T-helper 1 cell (primary cell): Measurements from ENCODE around the gene TRAK2.
A peak's percentile ranks its signal among the peaks of the same experiment; 100 is the strongest.
"Not testable (repeated sequence)": the region's sequence is repeated elsewhere in the genome, so short reads cannot be mapped to it uniquely, and the experiment has no call there.

Source experiments
- DNase-seq, 5 donors: peaks; one replicate each; pipeline ENCODE4 v3.0.0-alpha.2; 2012 to 2020

TRAK2 gene

GRCh38 chr2:201414099-201415023 is 36.9 kb downstream of the TRAK2 start:
- peak in 1 of 5 donors; percentile 56 for DNase-seq

DNA sequence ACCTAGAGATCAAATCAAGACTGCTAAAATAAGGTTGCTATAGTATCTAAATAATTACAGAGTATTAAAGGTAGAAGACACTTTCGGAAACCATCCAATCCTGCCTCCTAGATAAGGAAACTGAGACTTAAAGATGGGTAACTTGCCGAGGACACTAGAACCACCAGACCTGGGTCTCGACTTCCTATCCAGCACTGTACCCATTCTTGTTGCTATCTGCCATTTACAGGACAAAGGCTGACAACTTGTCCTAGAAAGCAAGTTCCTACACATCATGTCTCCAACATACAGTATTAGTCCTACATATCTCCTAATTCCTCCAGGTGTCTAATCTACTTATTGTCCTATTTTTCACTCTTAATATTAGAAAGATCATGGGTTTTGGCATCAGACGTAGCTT is 37.7 kb downstream of the TRAK2 start:
- no peak for DNase-seq

DNA sequence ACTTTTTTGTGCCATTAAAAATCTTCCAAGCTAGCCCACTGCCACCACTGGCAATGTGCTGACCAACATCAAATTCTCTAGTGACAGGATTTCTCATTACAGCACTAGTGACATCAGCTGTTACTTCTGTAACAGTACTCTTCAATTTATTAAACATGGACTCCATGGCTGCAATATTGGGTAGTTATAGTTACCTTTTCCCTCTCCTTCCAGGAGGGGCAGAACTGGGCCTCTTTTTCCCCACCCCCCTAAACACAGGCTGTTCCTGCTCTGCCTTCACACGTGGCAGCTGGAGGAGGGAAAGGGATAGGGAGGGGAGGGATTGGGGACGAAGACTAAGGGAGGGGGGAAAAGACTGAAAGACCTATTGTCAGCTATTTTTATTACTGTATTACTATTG is 38.1 kb downstream of the TRAK2 start:
- no peak for DNase-seq

- no peak for DNase-seq
Measured at GRCh38 chr2:201411421-201411820, 39.8 kb downstream of the TRAK2 start.

- DNase-seq, result no peak
Measured at GRCh38 chr2:201408931-201409330, 42.3 kb downstream of the TRAK2 start.

GRCh38 chr2:201407265-201407664 is 44.0 kb downstream of the TRAK2 start:
- no peak for DNase-seq

DNA sequence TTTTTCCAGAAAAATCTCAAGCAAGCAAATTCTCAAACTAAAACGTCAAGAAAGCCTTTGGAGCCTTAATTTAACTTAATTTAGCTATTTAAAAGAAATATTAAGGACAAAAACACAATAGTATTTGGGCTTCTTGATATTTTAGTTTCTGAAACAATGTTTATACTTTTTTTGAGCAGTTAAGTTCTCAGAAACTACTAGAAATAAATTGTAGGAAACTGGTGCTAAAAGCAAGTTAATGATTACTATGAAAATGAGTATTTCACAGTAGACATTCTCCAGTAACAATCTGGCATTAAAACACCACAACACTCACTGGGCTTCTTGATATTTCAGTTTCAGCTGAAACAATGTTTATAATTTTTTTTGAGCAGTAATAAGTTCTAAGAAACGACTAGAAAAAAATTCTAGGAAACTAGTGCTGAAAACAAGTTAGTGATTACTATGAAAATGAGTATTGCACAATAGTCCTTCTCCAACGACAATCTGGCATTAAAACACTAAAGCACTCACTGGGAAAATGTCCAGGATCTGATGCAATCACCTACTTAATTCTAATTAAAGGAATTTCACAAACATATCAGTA is 45.1 kb downstream of the TRAK2 start:
- DNase-seq, result peak in 1 of 5 donors; percentile 81

DNA sequence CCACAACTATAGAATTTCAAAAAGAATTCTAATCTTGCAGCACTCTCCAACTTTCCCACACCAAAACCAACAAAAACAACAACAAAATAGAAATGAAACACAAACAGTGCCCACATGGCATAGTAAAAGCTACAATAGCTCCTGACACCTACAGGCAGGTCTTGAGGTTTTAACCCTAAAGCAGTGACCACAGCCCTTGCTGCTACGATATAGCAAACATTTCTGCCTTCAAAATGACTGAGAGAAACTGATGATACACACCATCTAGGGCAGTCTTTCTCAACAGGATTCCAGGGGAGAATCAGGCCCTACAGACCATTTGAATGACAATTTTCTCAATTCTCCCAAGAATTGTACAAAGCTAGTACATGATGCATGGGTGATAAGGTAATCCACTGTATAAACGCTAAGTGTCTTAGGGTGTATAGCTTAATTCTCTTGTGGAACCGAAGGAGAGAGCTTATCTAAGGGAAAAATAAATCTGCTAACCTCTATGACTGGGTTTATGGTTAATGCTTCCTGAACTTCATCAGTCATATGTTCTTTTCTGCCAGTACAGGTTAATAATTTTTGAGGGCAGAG is 46.5 kb downstream of the TRAK2 start:
- DNase-seq, result peak in 1 of 5 donors; percentile 48

GRCh38 chr2:201403880-201404279 is 47.4 kb downstream of the TRAK2 start:
- DNase-seq, result no peak

DNA sequence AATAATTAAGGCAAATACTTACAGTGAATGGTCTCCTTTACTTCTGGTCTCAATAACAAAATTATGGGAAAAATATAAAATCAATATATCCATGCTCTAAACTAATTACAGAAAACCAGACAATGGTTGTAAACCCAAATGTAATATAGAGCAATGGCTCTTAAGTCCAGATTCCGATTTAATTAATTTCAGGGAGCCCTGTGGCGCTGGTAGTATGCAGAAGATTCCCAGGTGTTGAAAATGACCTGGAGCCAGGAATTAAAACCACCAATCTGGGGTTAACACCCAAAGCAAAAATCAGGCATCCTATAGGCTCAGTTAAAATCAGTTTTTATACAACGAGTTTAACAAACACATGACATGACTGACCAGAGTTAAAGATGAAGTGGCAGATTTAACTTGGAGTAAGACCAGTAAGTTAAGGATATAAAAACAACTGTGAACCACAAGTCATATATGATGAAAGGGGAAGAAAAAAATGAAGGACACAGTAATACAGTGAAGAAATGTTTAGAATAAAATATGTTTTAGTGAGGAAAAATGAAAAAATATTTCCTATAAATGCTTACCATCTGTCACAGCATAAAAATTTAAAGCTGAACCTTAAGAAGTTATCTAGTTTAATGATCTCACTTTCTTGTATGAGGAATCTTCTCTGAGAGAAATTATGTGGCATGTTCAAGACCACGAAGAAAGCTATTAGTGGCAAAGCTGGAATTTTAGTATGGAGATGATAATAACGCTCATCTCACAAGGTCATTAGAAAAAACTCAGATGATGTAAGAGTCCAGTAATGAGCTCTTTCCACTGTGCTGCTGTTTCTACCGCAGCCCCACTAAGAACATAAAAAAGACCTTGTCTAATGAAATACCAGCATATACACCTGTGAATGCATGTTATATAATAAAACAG is 48.4 kb downstream of the TRAK2 start:
- DNase-seq, result no peak

DNA sequence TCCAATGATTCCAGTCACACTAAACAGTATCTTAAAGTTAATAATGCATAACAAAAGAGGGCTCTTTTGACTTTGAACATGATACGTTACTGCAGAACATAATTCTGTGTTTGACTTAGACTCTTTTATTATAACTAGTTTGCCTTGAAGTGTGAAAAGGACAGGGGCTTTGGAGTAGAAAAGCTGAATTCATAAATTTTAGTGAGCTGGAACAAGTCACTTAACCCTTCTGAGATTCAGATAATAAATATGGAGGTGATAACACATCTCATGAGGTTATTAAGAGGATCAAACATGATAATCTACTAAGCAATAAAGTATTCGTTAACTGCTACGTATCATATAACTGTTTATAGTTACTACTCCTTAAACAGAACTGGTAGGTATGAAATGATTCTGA is 49.4 kb downstream of the TRAK2 start:
- DNase-seq, result no peak

DNA sequence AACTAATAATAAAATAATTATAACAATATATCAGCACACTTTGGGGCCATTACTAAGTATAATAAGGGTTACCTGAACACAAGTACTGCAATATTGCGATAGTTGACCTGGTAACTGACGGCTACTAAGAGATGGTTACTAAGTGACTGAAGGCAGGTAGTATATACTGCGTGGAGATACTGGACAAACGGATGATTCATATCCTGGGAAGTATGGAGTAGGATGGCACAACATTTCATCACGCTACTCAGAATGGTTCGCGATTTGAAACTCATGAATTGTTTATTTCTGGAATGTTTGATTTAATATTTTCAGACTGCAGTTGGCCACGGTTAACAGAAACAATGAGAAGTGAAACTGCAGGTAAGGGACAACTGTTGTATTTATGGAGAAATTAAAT is 54.7 kb downstream of the TRAK2 start:
- DNase-seq, result no peak

- no peak for DNase-seq
Measured at GRCh38 chr2:201383136-201383535, 68.1 kb downstream of the TRAK2 start.

GRCh38 chr2:201378496-201379397 is 72.5 kb downstream of the TRAK2 start:
- no peak for DNase-seq

DNA sequence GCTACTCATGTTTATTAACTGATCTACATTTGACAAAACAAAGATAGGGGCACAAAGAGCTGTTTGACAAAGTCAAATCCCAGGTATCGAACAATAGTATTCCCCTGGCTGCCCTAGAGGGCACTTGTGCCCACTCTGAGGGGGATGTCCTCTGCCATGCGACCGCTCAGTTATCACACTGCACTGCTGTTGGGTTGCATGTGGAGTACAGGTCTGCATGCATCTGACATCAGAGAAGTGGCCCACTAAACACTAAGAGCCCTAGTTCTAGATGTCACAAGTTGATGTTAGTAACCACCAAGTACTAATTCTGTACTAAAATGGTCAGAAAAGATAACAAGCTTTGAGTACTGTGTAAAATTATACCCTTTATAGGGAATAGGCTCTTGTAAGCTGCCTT is 74.0 kb downstream of the TRAK2 start:
- DNase-seq, result no peak

GRCh38 chr2:201369775-201370174 is 81.5 kb downstream of the TRAK2 start:
- DNase-seq, result no peak

GRCh38 chr2:201369318-201369717 is 81.9 kb downstream of the TRAK2 start:
- not testable (repeated sequence) for DNase-seq

GRCh38 chr2:201366146-201366545 is 85.1 kb downstream of the TRAK2 start:
- DNase-seq, result no peak

DNA sequence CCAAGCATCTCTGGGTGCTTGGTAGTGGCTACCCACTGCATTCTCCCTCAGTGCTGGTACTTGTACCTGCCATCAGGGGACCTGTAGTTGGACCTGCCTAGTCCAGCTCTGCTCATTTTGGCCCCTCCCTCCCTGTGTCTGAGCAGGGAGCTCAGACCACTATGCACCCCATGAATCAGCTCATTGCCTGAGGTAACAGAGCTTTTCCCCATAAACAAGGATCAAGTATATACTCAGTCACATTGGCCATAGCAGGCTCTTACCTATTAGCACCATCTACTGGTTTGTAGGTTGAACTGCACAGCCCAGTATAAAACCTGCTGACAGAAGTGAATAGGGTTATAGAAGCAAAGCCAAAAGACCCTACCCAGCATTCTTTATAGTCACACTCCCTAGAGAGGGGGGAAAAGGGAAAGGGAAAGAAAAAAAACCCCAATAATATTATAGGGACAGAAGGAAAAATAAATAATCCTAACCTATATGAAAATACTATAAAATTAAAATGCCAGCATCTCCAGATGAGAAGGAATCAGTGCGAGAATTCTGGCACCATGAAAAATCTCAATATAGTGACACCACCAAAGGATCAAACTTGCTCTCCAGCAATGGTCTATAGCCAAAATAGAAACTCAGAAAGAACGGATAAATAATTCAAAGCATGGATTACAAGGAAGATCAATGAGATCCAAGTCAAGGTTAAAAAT is 87.2 kb downstream of the TRAK2 start:
- peak in 1 of 5 donors; percentile 66 for DNase-seq

DNA sequence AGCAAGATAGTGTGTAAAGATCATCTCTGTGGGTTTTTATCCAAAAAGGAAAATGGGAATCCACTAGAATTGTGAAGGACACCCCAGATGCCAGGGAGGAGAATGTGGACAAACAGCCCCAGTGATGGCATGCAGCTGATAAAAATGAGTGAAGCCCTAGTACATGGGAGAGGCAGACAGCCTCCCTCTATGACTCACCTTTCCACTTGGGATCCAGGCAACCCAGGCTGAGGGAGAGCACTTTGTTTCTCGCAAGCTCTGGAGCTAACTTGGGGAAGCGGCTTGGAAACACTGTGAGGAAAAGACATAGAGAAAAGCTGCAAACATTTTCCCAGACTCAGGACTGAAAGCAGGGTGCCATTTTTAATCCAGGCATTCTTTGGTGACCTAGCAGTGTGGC is 88.9 kb downstream of the TRAK2 start:
- DNase-seq, result no peak
